H4 (cell line): ENCODE data around the gene NSUN5. TPM values are rescaled to one million over a fixed set of nuclear protein-coding genes. Genes with fewer than 3 reads are reported as not detected.
"Not testable (repeated sequence)": the region's sequence is repeated elsewhere in the genome, so short reads cannot be mapped to it uniquely, and the experiment has no call there.

Source experiments
- DNase-seq: peaks from one replicate; pipeline ENCODE4 v3.0.0-alpha.2; 2015; ENCODE audit warnings: low spot score
- total RNA-seq: library from RNA; depleted of rRNA; stranded (reverse); fragments of >200 nt; shearing (Covaris generic); gene quantifications from 2 replicates; pipeline ENCODE4 v1.2.3, GENCODE V29; 2014

Gene NSUN5
- total RNA-seq, 1 experiment from 2014 or later: 19.9 TPM

DNA sequence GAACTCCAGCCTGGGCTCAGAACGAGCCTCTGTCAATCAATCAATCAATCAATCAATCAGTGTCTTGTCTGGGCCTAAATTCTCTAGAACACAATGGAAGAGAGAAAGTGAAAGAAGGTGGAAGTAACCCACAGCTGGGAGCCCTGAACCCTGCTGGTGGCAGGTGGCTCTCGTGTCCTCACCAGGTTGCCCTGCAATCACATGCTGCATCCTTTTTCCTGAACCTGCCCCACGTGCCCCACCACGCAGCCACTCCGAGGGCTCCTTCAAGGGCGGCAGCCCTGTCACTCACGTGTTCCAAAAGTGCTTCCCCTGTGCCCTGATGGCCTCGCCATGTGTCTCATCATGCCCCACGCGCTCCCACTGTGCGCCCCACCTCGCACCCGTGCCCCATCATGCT is 18.8 kb upstream of the NSUN5 start:
- not testable (repeated sequence) for DNase-seq

DNA sequence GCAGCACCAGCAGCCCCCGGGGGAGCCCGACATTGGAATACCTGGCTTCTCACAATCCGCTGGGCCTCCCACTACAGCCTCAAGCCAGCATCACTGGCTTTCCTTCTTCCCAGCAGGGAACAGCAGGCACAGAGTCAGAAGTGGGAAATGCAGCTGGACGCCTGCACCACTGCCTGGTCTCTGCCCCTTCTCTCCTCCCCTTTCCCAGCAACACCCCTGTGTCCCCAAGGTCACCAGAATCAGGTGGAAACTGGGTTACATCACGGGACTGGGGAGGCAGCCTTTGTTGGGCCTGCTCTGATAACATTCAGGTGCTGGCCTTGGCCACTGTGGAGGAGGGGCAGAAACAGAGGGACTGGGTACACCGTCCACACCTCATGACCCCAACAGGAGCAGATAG is 16.8 kb upstream of the NSUN5 start:
- DNase-seq: not testable (repeated sequence)

DNA sequence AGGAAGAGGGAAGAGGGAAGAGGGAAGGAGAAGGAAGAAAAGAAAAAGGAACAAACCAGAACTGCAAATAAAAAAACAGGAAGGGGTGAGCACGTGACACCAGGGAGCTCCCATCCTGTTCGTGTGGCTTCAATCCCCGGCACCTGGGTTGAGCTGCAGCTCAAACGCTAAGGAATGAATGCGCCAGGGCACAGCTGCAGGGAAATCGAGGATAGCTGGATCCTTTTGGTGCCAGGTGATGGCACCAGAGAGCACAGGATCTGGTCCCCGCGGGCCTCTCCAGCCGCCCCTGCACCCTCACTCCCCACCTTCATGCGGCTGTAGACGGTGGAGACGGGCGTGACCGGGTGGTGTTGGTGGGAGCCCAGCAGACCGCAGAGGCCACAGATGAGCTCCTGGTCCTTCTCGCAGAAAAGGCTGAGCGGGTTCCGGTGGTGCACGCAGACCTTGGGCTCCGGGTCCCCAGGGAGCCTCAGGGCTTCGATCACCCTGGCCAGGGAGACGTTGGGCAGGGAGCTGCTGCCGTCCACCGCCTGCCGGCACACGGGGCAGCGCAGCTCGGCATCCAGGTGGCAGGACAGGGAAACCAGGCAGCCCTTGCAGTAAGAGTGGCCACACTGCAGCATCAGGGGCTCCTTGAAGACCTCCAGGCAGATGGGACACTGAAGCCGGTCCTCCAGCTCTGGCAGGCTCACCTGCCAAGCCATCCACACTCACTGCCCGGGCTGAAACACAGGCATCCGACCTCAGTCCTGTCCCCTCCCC is 15.6 kb upstream of the NSUN5 start:
- DNase-seq: peak; percentile 45

GRCh38 chr7:73323434-73324080 is 14.9 kb upstream of the NSUN5 start:
- DNase-seq: not testable (repeated sequence)

DNA sequence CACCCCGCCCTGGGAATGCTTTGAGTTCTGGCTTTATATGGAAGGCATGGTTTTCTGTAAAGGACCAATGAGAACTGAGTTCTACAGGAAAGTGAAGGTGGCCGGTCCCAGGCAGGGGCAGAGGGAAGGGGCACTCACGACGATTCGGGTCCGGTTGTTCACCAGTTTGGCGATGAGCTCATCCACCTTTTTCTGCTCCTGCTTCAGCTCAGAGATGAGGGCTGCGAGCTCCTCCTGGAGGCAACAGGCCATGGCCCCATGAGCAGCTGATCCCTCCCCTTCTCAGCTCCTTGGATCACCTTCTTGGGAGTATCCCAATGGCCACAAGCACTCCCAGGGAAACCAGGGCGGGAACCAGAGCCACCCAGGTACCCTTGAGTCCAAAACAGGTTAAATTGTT is 11.4 kb upstream of the NSUN5 start:
- not testable (repeated sequence) for DNase-seq

- DNase-seq: not testable (repeated sequence)
Observed at GRCh38 chr7:73319541-73319940, 10.9 kb upstream of the NSUN5 start.

- DNase-seq: not testable (repeated sequence)
Observed at GRCh38 chr7:73318656-73319204, 10.1 kb upstream of the NSUN5 start.

- no peak for DNase-seq
Observed at GRCh38 chr7:73316521-73316920, 7.9 kb upstream of the NSUN5 start.

- DNase-seq: no peak
Observed at GRCh38 chr7:73314271-73314670, 5.6 kb upstream of the NSUN5 start.

DNA sequence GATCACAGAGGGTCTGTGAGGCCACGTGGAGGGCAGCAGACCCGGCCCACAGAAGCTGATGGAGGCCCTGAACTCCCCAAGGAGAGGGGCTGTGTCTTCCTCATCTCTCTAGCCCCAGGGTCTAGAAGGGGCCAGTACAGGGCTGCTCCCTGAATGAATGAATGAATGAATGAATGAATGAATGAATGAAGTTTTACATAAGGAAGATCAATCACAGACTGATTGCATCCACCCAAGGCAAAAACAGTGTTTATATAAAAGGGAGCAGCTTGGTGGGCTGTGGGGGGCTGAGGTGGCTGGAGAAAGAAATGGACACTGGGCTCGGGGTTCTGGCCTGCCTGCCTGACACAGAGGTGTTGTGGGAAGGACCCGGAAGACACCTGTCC is 4.9 kb upstream of the NSUN5 start:
- no peak for DNase-seq

GRCh38 chr7:73312831-73313520 is 4.3 kb upstream of the NSUN5 start:
- no peak for DNase-seq

DNA sequence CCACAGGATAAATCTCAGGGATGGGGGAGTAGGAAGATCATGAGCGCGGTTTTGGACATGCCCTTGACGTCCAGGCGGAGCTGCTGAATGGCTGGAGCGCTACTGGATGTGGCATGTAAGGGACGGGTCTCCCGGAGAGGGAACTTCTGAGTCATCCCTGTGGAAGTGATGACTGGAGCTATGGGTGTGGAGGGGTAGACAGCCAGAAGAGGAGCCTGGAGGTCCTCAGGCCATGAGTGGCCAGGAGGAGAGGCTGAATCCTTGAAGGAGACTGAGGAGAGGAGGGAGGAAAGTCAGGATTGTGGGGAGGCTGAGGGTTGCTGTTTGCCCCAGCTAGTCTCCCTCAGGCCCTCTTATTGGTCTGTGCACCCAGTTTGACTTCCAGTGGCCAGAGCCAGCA is 2.8 kb upstream of the NSUN5 start:
- not testable (repeated sequence) for DNase-seq

GRCh38 chr7:73308074-73308664 is 457 bp downstream of the NSUN5 start:
- no peak for DNase-seq

GRCh38 chr7:73307436-73307835 is 1.2 kb downstream of the NSUN5 start:
- no peak for DNase-seq

GRCh38 chr7:73304612-73305387 is 3.8 kb downstream of the NSUN5 start:
- not testable (repeated sequence) for DNase-seq

GRCh38 chr7:73304071-73304470 is 4.6 kb downstream of the NSUN5 start:
- DNase-seq: no peak

GRCh38 chr7:73303546-73303945 is 5.1 kb downstream of the NSUN5 start:
- DNase-seq: no peak

- not testable (repeated sequence) for DNase-seq
Observed at GRCh38 chr7:73302846-73303245, 5.8 kb downstream of the NSUN5 start.

GRCh38 chr7:73301108-73301507 is 7.5 kb downstream of the NSUN5 start:
- DNase-seq: not testable (repeated sequence)

- not testable (repeated sequence) for DNase-seq
Observed at GRCh38 chr7:73299812-73300211, 8.8 kb downstream of the NSUN5 start.

- not testable (repeated sequence) for DNase-seq
Observed at GRCh38 chr7:73297706-73298105, 10.9 kb downstream of the NSUN5 start.
